ENCODE data around the gene ANXA5.
"Not testable (repeated sequence)": the region's sequence is repeated elsewhere in the genome, so short reads cannot be mapped to it uniquely, and the experiment has no call there.

Gene ANXA5

GRCh38 chr4:121679267-121679666 lies 17.5 kb downstream of the ANXA5 start:
- no peak for DNase-seq (ENCODE audit: low spot score)

- DNase-seq (ENCODE audit: low spot score) = no peak
Observed at GRCh38 chr4:121677524-121677923, 19.3 kb downstream of the ANXA5 start.

- DNase-seq (ENCODE audit: low spot score) = no peak
Observed at GRCh38 chr4:121676345-121677075, 20.3 kb downstream of the ANXA5 start.

- peak; percentile 30 for DNase-seq (ENCODE audit: low spot score)
Observed at GRCh38 chr4:121675715-121676114, 21.1 kb downstream of the ANXA5 start.

- DNase-seq (ENCODE audit: low spot score) = no peak
Observed at GRCh38 chr4:121674696-121675095, 22.1 kb downstream of the ANXA5 start.

- no peak for DNase-seq (ENCODE audit: low spot score)
Observed at GRCh38 chr4:121674191-121674590, 22.6 kb downstream of the ANXA5 start.

GRCh38 chr4:121669163-121669550 lies 27.6 kb downstream of the ANXA5 start:
- peak; percentile 32 for DNase-seq (ENCODE audit: low spot score)

GRCh38 chr4:121668368-121669162 lies 28.2 kb downstream of the ANXA5 start:
- DNase-seq (ENCODE audit: low spot score) = peak; percentile 83

- no peak for DNase-seq (ENCODE audit: low spot score)
Observed at GRCh38 chr4:121666091-121666679, 30.6 kb downstream of the ANXA5 start.

GRCh38 chr4:121665371-121665770 lies 31.4 kb downstream of the ANXA5 start:
- DNase-seq (ENCODE audit: low spot score) = no peak

DNA sequence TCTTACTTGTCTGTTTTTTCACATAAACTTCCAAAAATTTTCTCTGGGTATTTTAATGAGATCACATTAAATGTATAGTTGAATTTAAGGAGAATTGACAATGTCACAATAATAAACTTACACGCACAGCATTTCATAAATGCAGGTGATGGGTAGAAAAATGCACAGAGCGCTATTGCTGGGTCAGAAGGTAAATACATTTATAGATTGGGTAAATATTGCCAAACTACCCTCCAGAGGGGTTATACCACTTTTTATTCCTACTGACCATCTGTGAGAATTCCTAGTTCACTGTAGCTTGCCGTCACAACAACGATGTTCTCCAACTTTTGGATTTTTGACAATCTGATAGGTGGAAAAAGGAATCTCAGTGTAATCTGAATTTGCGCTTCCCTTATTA lies 34.6 kb downstream of the ANXA5 start:
- DNase-seq (ENCODE audit: low spot score) = no peak

GRCh38 chr4:121660175-121660933 lies 36.4 kb downstream of the ANXA5 start:
- DNase-seq (ENCODE audit: low spot score) = not testable (repeated sequence)

- no peak for DNase-seq (ENCODE audit: low spot score)
Observed at GRCh38 chr4:121658125-121658524, 38.7 kb downstream of the ANXA5 start.

GRCh38 chr4:121656269-121656641 lies 40.5 kb downstream of the ANXA5 start:
- DNase-seq (ENCODE audit: low spot score) = peak; percentile 61

- DNase-seq (ENCODE audit: low spot score) = no peak
Observed at GRCh38 chr4:121655320-121656268, 41.2 kb downstream of the ANXA5 start.

- DNase-seq (ENCODE audit: low spot score) = no peak
Observed at GRCh38 chr4:121654738-121655137, 42.0 kb downstream of the ANXA5 start.

GRCh38 chr4:121653986-121654385 lies 42.8 kb downstream of the ANXA5 start:
- no peak for DNase-seq (ENCODE audit: low spot score)

GRCh38 chr4:121653214-121653613 lies 43.6 kb downstream of the ANXA5 start:
- DNase-seq (ENCODE audit: low spot score) = no peak

DNA sequence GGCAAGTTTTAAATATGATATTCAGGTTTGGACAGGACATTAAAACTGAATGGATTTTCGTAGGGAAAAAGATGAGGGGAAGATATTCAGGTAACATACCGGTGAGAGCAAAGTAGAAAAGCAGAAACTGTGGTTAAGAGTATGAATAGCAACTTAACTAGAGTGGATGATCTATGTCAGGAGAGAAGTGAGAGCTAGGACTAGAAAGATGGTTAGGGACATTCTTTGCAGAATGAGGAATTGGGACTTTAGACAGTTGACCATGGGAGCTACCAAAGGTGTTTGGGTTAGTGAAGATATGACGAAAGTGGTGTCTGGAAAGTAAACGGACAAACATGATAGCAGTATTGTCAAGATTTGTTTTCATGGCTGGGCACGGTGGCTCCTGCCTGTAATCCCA lies 45.2 kb downstream of the ANXA5 start:
- DNase-seq (ENCODE audit: low spot score) = no peak

DNA sequence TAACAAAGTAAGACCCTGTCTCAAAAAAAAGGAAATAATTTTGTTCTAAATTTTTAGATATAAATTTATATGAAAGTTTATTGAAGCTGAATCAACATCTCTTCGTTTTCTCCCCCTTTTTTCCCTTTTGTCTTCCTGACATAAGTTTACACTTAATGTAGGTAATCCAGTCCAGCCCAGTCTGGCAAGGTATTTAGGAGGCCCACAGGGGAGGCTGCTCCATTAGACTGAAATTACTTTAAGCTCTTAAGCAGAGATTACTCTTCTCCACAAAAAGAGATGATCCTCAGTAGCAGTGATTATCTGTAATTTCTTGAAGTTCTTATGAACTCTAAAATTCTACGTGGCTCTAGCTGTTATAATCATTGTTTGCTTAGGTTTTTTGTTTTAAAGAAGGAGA lies 46.0 kb downstream of the ANXA5 start:
- no peak for DNase-seq (ENCODE audit: low spot score)

- peak; percentile 77 for DNase-seq (ENCODE audit: low spot score)
Observed at GRCh38 chr4:121648516-121648915, 48.3 kb downstream of the ANXA5 start.
